GM18526 (cell line): Measurements from ENCODE around the gene KRTAP10-4.

Source experiments
- POLR2A ChIP-seq: IDR thresholded peaks from 3 replicates; pipeline ENCODE4 v1.6.1; 2011; ENCODE audit not compliant: insufficient read length; ENCODE audit errors: extremely low read depth

The KRTAP10-4 gene

GRCh38 chr21:44530903-44531605, 42.5 kb upstream of the KRTAP10-4 start:
- TF ChIP-seq POLR2A: no peak

- no peak for TF ChIP-seq POLR2A
Measured at GRCh38 chr21:44531606-44532564, 41.6 kb upstream of the KRTAP10-4 start.

- TF ChIP-seq POLR2A: no peak
Measured at GRCh38 chr21:44532712-44533111, 40.8 kb upstream of the KRTAP10-4 start.

- no peak for TF ChIP-seq POLR2A
Measured at GRCh38 chr21:44533121-44533890, 40.2 kb upstream of the KRTAP10-4 start.

DNA sequence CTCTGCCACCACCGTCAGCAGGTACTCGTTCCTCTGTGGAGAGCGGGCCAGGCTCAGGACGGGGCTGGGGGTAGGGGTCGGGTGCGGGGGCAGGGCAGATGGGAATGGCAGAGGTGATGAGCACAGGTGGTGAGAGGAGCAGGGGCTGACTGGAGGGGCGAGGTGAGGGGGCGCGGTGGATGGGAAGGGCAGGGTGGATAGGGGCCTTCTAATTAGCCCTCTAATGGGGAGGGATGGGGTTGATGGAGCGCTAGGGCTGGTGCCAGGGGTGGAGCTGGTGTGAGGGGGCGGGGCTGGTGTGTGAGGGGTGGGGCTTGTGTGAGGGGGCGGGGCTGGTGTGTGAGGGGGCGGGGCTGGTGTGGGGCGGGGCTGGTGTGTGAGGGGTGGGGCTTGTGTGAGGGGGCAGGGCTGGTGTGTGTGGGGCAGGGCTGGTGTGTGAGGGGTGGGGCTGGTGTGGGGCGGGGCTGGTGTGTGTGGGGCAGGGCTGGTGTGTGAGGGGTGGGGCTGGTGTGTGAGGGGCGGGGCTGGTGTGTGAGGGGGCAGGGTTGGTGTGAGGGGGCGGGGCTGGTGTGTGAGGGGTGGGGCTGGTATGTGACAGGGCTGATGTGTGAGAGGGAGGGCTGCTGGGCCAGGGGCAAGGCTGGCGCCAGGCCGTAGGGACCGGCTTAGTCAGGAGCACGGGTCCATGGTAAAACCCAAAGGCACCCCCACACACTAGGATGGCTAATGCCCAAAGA, 39.5 kb upstream of the KRTAP10-4 start:
- TF ChIP-seq POLR2A: no peak

- TF ChIP-seq POLR2A: no peak
Measured at GRCh38 chr21:44534688-44535087, 38.8 kb upstream of the KRTAP10-4 start.

DNA sequence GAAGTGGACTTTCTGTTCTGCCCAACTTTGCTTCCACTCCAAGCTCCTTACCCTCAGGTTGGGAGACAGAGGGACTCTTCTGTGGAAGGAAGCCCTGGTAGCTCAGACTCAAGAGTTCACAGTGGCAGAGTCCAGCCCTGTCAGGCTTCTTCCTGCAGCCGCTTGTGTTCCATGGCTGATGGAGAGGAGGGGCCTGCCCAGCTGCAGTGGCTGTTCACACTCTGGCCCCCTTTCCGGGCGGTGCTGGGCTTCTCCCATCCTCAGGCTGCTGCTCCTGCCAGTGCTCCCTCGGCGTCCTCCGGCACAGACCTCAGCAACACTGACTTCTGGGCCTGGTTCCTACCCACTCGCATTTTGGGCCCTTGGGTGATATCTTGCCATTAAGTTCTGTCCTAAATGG, 37.6 kb upstream of the KRTAP10-4 start:
- TF ChIP-seq POLR2A: no peak

DNA sequence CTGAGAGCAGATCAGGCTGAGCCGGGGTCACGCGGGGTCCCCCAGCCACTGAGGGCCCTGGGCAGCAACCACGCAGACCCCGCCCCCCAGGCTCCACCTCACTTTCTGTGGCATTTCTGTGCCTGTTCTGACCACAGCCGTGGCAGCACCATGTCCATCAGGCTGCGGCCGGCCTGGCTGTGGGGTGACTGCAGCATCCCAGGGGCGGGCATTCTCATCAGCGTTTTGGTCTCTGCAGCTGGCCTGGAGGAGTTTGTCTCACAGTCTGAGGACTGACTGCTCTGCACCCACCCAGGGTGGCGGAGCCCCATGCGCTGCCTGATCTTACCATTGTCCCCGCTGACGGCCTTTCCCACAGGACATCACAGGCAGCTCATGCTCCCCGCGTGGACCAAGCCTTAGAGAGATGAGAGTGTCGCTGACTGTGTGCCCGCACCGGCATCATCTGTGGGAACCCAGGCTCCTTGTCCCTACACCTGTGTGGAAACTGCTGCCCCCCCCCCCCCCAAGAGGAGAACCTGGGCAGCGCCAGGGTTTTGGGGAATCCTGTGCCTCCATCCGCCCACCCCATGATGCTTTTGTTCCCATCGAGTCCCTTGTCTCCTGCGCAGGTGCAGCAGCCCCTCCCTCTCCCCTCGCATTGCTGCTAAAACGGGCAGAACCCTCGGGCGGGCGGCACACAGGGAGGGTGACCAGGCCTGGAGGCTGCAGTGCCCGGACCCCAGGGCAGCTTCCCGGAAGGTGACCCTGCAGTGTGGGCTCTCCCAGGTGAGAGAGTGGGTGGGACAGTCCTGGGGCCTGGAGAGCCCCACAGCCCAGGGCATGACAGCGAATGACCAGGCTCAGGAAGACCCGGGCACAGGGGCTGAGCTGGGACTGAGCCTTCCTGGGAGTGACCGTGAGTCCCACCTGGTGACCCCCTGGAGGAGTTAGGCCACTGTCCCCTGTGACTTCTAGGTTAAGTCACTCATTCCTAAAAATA, 35.3 kb upstream of the KRTAP10-4 start:
- TF ChIP-seq POLR2A: no peak

- no peak for TF ChIP-seq POLR2A
Measured at GRCh38 chr21:44539046-44539445, 34.5 kb upstream of the KRTAP10-4 start.

- no peak for TF ChIP-seq POLR2A
Measured at GRCh38 chr21:44539991-44540666, 33.4 kb upstream of the KRTAP10-4 start, which contains the start of gene KRTAP10-1. TSS of gene KRTAP10-1 (minus strand) at chr21:44540195. CDS start at chr21:44540150, 45 bp downstream.

GRCh38 chr21:44540741-44541288, 32.7 kb upstream of the KRTAP10-4 start:
- no peak for TF ChIP-seq POLR2A

DNA sequence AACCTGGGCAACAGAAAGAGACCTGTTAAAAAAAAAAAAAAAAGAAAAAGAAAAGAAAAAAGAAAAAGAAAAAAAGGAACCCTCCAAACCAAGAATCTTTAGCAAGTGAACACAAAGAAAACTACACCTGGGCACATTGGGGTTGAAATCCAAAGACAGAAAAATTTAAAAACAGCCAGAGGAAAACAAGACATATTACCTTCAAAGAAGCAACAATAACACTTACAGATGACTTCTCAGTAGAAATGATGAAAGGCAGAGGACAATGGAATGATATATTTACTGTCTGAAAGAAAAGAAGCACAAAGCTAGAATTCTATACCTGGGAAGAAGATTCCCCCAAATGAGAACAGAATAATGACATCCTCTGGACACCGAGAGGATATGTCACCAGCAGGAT, 30.8 kb upstream of the KRTAP10-4 start:
- TF ChIP-seq POLR2A: no peak

DNA sequence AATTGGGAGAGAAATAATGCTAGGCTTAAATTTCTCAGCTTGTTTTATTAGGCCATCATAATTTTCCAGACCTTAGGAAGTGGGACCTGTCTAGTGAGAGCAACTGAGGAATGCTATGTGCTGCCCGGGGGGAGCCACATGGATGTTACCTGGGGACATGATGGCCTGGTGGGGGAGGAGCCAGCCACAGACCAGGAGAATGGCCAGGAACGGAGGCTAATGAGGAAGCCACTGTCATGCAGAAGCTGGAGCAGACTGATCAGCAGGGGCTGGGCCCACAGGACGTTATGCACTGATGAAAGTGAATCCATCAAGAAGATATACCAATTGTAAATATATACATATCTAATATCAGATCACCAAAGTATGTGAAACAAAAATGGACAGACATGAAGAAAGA, 29.0 kb upstream of the KRTAP10-4 start:
- TF ChIP-seq POLR2A: no peak
